GM12892 (cell line): ENCODE data around the gene GBX1.

ENCODE experiments used
- POLR2A ChIP-seq: IDR thresholded peaks from 2 replicates; pipeline ENCODE4 v1.6.1; 2011; ENCODE audit warnings: low read depth, low read length, control low read depth
- POLR2AphosphoS5 ChIP-seq: IDR thresholded peaks from 2 replicates; pipeline ENCODE4 v1.6.1; 2011; ENCODE audit warnings: low read depth, low read length, control low read depth
- TAF1 ChIP-seq: IDR thresholded peaks from 2 replicates; pipeline ENCODE4 v1.6.1; 2011; ENCODE audit warnings: low read depth, mild to moderate bottlenecking, control low read depth, low read length, borderline replicate concordance

DNA sequence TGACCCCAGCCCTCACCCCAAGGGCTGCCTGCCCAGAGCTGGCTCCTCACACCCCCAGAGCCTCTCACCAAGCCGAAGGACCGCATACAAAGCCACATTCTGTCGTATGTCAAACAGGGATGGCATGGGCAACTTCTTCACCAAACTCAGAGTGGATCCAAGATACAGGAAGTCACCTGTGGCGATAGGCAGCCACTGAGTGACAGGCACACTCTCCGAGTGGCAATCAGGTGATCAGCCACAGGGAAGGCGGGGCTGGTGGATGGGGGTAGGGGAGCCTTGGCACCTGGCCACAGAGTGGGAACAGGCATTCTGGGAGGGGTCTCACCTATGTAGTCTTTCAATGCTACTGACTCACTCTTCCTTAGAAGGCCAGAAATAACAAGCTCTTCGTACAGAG lies 26.7 kb upstream of the GBX1 start:
- no peak for TF ChIP-seq POLR2A
- no peak for TF ChIP-seq TAF1
- TF ChIP-seq POLR2AphosphoS5: no peak
